BE2C (cell line): ENCODE data around the gene CDHR3. TPM values are rescaled to one million over a fixed set of nuclear protein-coding genes. Genes with fewer than 3 reads are reported as not detected.

Experiments used
- DNase-seq: peaks from one replicate; pipeline ENCODE4 v3.0.0-alpha.2; 2020
- H3K27me3 ChIP-seq: fragments of 250-450 bp; sonication (Bioruptor Pico); 2 replicates; pipeline ENCODE4 v1.5.1; 2020; ENCODE audit warnings: mild to moderate bottlenecking
- H3K36me3 ChIP-seq: fragments of 250-450 bp; sonication (Bioruptor Pico); 2 replicates; pipeline ENCODE4 v1.5.1; 2020; ENCODE audit warnings: mild to moderate bottlenecking
- H3K4me1 ChIP-seq: fragments of 250-450 bp; sonication (Bioruptor Pico); 2 replicates; pipeline ENCODE4 v1.5.1; 2020
- H3K4me3 ChIP-seq: 2 replicates; pipeline ENCODE4 v1.5.1; 2011; ENCODE audit warnings: low read depth, low read length
- H3K9me3 ChIP-seq: fragments of 250-450 bp; sonication (Bioruptor Pico); 2 replicates; pipeline ENCODE4 v1.5.1; 2020
- polyA plus RNA-seq: library from polyadenylated mRNA; unstranded; fragments of >200 nt; gene quantifications from one replicate; pipeline ENCODE4 v1.2.1, GENCODE V29; 2012; ENCODE audit warnings: low read depth, missing spikeins; ENCODE audit not compliant: insufficient read length, insufficient read depth
- TF ChIP-seq, protein P1 (sequence below): IDR thresholded peaks from 2 replicates; pipeline ENCODE4 v1.5.1; 2012; ENCODE audit warnings: mild to moderate bottlenecking, low read depth, low read length

Gene CDHR3, protein sequence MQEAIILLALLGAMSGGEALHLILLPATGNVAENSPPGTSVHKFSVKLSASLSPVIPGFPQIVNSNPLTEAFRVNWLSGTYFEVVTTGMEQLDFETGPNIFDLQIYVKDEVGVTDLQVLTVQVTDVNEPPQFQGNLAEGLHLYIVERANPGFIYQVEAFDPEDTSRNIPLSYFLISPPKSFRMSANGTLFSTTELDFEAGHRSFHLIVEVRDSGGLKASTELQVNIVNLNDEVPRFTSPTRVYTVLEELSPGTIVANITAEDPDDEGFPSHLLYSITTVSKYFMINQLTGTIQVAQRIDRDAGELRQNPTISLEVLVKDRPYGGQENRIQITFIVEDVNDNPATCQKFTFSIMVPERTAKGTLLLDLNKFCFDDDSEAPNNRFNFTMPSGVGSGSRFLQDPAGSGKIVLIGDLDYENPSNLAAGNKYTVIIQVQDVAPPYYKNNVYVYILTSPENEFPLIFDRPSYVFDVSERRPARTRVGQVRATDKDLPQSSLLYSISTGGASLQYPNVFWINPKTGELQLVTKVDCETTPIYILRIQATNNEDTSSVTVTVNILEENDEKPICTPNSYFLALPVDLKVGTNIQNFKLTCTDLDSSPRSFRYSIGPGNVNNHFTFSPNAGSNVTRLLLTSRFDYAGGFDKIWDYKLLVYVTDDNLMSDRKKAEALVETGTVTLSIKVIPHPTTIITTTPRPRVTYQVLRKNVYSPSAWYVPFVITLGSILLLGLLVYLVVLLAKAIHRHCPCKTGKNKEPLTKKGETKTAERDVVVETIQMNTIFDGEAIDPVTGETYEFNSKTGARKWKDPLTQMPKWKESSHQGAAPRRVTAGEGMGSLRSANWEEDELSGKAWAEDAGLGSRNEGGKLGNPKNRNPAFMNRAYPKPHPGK
- 5.3 TPM for polyA plus RNA-seq

DNA sequence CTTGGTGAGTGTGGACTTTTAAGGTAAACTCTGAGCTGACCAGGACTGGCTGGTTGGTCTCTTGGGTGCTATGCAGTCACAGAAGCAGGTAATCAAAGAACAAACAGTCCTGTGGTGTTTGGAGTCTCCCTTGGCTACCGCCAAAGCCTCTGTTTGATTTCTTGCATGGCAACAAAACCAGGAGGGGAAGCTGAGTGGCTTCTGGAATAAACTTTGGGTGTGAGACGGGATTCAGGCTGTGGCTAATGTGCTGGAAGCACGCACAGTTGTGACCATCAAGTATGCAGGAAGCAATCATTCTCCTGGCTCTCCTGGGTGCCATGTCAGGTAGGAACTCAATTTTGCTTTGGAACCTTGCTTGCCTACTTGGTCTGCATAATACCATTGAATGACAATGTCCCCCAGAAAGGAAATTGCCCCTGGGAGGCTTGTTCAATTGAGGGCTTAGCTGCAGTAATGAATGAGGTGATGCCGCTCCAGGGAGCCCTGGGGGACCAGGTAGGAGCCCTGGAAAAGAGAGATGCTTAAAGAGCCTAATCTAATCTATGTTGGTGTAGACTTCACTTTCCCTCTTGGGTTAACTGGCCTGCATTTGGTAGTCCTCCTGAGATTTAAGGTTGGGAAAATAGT lies at the start of gene CDHR3:
Gene CDHR3 (plus strand): TSS at position 227 of the 630 bp plus-strand sequence. CDS start 55 bp downstream, at position 282.
- Histone ChIP-seq H3K9me3 (no peaks in the 10 kb centered on the region), H3K27me3 (no peaks in the 10 kb centered on the region), H3K36me3 (no peaks in the 10 kb centered on the region), H3K4me1 (no peaks in the 10 kb centered on the region), H3K4me3 (no peak within 1 kb of the TSS)
- TF ChIP-seq, protein P1, sequence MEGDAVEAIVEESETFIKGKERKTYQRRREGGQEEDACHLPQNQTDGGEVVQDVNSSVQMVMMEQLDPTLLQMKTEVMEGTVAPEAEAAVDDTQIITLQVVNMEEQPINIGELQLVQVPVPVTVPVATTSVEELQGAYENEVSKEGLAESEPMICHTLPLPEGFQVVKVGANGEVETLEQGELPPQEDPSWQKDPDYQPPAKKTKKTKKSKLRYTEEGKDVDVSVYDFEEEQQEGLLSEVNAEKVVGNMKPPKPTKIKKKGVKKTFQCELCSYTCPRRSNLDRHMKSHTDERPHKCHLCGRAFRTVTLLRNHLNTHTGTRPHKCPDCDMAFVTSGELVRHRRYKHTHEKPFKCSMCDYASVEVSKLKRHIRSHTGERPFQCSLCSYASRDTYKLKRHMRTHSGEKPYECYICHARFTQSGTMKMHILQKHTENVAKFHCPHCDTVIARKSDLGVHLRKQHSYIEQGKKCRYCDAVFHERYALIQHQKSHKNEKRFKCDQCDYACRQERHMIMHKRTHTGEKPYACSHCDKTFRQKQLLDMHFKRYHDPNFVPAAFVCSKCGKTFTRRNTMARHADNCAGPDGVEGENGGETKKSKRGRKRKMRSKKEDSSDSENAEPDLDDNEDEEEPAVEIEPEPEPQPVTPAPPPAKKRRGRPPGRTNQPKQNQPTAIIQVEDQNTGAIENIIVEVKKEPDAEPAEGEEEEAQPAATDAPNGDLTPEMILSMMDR = no peak
- no peak for DNase-seq

DNA sequence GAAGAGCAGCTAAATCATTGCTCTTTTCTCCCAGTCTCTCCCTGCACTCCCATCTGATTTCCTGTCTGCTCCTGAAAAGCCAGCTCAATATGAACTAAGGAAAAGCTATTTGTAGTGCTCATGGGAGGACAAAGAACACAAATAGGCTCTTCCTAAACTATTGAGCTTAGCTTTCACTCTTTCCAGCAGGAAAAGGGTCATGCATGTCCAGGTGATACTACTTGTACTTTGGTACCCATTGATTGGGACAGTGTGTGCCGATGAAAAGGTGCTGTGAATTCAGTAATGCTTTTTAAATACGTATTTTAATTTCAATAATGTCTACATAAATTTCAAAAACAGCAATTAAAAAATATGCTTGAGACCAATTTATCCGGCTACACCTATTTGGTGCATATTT lies 49.1 kb upstream of the CDHR3 start:
- no peaks in the 10 kb centered on the region for H3K27me3 ChIP-seq
- no peak for DNase-seq
- H3K36me3 ChIP-seq = peaks cover 6% of the 10 kb centered on the region
- TF ChIP-seq, protein P1 = no peak
- H3K4me1 ChIP-seq = no peaks in the 10 kb centered on the region
- H3K4me3 ChIP-seq = no peak overlapping the region
- no peaks in the 10 kb centered on the region; the same call in 1 of the 2 replicates for H3K9me3 ChIP-seq

DNA sequence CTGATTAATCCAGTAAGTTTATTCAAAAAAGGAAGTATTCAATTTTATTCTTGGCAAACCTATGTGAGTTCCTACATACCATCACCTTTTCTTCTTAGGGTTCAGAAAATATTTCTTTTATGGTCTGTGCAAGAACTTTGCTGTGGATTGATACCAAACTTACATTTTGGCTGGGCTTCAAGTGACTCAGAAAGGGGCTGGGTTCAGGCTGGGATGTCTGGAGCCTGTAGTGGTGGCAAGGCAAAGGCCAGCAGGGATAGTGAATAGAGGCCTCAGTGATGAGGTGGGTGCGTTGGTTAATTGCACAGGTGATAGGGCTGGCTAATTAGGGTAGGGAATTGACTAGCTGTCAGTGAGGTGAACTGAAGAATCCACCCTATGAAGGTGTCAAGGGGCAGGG lies 46.5 kb upstream of the CDHR3 start:
- H3K4me3 ChIP-seq = no peak overlapping the region
- H3K27me3 ChIP-seq = no peaks in the 10 kb centered on the region
- H3K9me3 ChIP-seq = no peaks in the 10 kb centered on the region
- H3K36me3 ChIP-seq = no peaks in the 10 kb centered on the region
- H3K4me1 ChIP-seq = no peaks in the 10 kb centered on the region
- no peak for DNase-seq
- TF ChIP-seq, protein P1 = no peak

DNA sequence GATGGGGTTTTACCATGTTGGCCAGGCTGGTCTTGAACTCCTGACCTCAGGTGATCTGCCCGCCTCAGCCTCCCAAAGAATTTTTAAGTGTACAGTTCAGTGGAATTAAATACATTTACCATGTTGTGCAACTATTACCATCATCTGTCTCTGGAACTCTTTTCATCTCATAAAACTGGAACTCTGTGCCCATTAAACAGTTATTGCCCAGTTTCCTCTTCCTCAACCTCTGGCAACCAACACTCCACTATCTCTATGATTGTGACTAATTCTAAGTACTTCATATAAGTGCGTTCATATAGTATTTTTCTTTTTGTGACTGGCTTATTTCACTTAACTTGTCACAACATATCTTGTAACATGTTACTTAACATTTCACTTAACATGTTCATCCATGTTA lies 45.4 kb upstream of the CDHR3 start:
- H3K4me3 ChIP-seq = no peak overlapping the region
- no peaks in the 10 kb centered on the region for H3K36me3 ChIP-seq
- DNase-seq = no peak
- no peaks in the 10 kb centered on the region for H3K9me3 ChIP-seq
- no peaks in the 10 kb centered on the region for H3K4me1 ChIP-seq
- TF ChIP-seq, protein P1 = no peak
- no peaks in the 10 kb centered on the region for H3K27me3 ChIP-seq

DNA sequence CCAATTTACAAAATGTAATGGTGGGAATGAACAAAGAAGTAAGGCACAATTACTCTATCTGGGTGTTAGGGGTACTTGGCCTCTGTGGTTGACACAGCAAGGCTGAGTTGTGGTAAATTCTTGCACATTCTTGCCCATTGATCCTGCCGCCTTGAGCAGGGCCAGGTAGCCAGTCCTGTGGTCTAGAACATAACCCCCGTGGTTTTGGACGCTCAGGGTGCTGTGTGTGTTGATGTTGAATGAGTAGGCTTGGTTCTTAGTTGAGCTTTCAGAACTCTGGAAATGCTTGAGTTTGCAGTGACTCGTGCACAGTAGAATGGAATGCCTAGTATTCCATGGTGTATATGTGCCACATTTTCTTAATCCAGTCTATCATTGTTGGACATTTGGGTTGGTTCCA lies 42.3 kb upstream of the CDHR3 start:
- H3K9me3 ChIP-seq = no peaks in the 10 kb centered on the region
- H3K4me1 ChIP-seq = no peaks in the 10 kb centered on the region
- TF ChIP-seq, protein P1 = no peak
- H3K27me3 ChIP-seq = no peaks in the 10 kb centered on the region
- no peak overlapping the region for H3K4me3 ChIP-seq
- DNase-seq = no peak
- no peaks in the 10 kb centered on the region for H3K36me3 ChIP-seq
